ENCODE results near the gene EGLN1. TPM values are rescaled to one million over a fixed set of nuclear protein-coding genes. Genes with fewer than 3 reads are reported as not detected.

EGLN1 gene
- total RNA-seq, 1 donor: 53.5 TPM

DNA sequence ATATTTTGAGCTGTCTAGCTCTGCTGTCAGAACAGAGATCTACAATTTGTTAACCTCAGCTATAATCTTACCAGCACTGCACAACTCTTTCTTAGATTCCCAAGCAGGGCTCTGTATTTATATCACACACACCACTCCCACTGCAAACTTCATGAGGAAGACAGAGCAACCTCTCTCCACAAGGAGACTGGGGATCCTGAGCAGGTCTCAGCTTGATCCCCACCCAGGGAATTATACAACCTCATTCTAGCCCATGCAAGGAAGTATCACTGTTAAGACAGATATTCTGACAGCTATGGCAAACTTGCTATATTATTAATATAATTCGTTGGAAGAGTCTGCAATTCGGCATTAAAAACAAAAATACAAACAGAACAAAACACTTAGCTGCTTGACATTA lies 40.4 kb downstream of the EGLN1 start:
- TF ChIP-seq, protein P1, sequence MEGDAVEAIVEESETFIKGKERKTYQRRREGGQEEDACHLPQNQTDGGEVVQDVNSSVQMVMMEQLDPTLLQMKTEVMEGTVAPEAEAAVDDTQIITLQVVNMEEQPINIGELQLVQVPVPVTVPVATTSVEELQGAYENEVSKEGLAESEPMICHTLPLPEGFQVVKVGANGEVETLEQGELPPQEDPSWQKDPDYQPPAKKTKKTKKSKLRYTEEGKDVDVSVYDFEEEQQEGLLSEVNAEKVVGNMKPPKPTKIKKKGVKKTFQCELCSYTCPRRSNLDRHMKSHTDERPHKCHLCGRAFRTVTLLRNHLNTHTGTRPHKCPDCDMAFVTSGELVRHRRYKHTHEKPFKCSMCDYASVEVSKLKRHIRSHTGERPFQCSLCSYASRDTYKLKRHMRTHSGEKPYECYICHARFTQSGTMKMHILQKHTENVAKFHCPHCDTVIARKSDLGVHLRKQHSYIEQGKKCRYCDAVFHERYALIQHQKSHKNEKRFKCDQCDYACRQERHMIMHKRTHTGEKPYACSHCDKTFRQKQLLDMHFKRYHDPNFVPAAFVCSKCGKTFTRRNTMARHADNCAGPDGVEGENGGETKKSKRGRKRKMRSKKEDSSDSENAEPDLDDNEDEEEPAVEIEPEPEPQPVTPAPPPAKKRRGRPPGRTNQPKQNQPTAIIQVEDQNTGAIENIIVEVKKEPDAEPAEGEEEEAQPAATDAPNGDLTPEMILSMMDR (IDR thresholded peaks at IDR 0.05; ENCODE audit: insufficient read depth, low read depth, low read length): no peak
- no peak for DNase-seq (ENCODE audit: low read depth)
- H3K4me3 ChIP-seq (ENCODE audit: low read depth, low read length): no peak overlapping the region

DNA sequence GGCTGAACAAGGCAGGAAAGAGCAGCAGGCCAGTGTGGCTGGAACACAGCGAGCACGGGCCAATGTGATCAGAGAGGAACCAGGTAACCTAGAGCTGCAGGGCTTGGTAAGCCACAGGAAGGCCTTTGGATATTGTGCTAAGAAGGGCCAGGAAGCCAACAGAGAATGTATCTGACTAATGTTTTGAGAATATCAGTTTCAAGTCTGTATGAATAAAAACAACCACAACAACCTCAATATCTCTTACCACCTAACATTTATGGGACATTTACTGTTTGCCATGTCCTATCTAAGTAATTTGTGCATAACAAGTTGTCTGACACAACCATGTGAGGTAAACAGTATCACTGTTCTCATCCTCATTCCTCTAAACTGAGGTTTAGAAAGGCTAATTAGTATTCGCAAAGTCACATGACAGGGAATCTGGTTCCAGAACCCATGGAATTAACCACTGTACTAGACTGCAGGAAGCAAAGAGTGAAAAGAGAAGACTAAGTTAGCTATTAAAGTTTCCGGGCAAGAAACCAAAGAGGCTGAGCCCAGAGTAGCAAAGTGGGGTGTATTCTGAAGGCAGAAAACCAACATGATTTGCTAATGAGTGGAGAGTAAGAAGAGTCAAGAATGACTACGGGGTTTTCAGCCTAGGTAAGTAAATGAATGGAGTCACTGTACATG lies 45.1 kb downstream of the EGLN1 start:
- DNase-seq (ENCODE audit: low read depth): no peak
- H3K4me3 ChIP-seq (ENCODE audit: low read depth, low read length): no peak overlapping the region
- TF ChIP-seq, protein P1 (IDR thresholded peaks at IDR 0.05; ENCODE audit: insufficient read depth, low read depth, low read length): no peak

DNA sequence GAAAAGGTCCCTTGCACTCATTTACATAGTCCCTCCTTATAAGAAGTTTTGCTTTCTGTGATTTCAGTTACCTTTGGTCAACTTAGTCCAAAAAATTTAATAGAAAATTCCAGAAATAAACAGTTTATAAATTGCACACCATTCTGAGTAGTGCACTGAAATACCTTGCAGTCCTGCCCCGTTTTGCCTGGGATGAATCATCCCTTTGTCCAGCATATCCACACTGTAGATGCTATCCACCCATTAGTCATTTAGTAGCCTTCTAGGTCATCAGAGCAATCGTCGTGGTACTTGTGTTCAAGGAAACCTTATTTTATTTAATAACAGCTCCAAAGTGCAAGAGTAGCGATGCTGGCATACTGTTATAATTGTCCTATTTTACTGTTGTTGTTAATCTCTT lies 46.0 kb downstream of the EGLN1 start:
- DNase-seq (ENCODE audit: low read depth): no peak
- H3K4me3 ChIP-seq (ENCODE audit: low read depth, low read length): no peak overlapping the region
- TF ChIP-seq, protein P1 (IDR thresholded peaks at IDR 0.05; ENCODE audit: insufficient read depth, low read depth, low read length): no peak

DNA sequence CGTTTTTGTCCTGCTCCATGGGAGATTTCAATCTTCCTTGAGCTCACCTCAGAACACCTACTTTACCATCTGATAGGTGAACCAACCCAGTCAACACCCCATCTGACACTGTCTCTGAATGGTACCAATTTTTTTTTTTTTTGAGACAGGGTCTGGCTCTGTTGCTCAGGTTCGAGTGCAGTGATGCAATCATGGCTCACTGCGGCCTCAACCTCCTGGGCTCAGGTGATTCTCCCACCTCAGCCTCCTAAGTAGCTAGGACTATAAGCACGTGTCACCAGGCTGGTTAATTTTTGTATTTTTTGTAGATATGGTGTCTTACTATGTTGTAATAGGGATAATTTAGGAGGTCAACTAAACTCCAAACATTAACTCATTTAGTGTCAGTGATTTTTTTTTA lies 47.7 kb downstream of the EGLN1 start:
- TF ChIP-seq, protein P1 (IDR thresholded peaks at IDR 0.05; ENCODE audit: insufficient read depth, low read depth, low read length): no peak
- no peak overlapping the region for H3K4me3 ChIP-seq (ENCODE audit: low read depth, low read length)
- DNase-seq (ENCODE audit: low read depth): no peak

DNA sequence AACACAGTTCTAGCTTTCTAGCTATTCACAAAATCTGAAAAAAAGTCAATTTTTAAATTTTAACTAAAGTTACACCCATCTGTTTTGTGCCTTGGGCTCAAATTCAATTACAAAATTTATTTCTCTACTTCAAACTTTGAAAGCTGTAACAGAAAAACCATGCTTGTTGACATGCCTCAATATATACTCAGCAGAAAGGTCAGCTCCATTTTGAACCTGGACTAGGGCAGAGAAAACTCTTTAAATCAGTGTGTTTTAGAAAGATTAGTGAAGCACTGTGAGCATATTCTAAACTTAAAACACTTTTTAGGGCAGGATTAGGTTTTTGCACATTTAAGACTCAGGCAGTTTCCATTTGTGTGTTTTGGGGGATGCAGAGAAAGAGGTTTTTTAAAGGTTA lies 49.6 kb downstream of the EGLN1 start:
- H3K4me3 ChIP-seq (ENCODE audit: low read depth, low read length): no peak overlapping the region
- TF ChIP-seq, protein P1 (IDR thresholded peaks at IDR 0.05; ENCODE audit: insufficient read depth, low read depth, low read length): no peak
- DNase-seq (ENCODE audit: low read depth): no peak

DNA sequence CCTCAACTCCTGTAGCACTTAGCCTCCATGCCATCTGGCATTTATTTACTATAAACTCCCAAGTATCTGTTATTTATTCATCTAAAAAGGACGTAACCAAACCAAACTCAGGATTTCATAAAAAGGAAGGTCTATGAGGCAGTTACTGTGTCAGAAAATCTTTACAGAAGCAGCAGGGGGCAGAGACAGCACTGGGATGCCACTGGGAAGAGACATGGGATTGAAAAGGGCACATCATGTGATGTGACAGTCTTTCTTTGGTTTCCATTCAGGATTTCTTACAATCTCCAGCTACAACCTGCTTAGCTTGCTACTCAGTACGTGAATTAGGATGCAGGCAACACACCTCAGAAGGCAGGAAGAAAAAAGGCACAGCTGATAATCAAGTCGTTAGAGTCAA lies 52.8 kb downstream of the EGLN1 start:
- no peak overlapping the region for H3K4me3 ChIP-seq (ENCODE audit: low read depth, low read length)
- DNase-seq (ENCODE audit: low read depth): no peak
- TF ChIP-seq, protein P1 (IDR thresholded peaks at IDR 0.05; ENCODE audit: insufficient read depth, low read depth, low read length): peak; percentile 16

DNA sequence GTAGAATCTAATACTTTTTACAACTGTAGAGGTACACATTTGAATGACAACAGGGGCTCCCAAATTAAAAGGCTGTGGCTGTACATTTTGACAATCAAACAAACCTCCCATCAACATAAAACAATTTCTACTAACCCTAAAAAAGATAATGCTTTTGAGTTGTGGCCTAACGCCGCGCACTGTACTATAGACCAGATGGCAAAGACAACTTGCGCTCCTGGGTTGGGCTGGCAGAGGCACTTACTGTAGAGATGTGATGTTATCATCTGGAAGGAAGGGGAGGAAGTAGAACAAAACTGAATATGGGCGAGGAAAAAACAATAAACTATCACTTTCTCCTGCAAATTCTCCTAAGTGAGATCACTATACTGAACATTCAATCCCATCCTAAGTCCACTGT lies 57.9 kb downstream of the EGLN1 start:
- DNase-seq (ENCODE audit: low read depth): no peak
- H3K4me3 ChIP-seq (ENCODE audit: low read depth, low read length): no peak overlapping the region
- TF ChIP-seq, protein P1 (IDR thresholded peaks at IDR 0.05; ENCODE audit: insufficient read depth, low read depth, low read length): no peak

Data from fibroblast of villous mesenchyme (primary cell).